Renal pelvis (tissue), 4 donors: ENCODE results near the gene KLF7. TPM values are rescaled to one million over a fixed set of nuclear protein-coding genes. Genes with fewer than 3 reads are reported as not detected.

ENCODE experiments used
- DNase-seq: peaks from one replicate; pipeline ENCODE4 v3.0.0-alpha.2; 2013
- polyA plus RNA-seq, 3 donors: library from polyadenylated mRNA; unstranded; fragments of 120-200 nt; gene quantifications; one replicate each; pipeline ENCODE4 v1.2.1, GENCODE V29; 2013; ENCODE audit not compliant: insufficient read length in 3 of 3

KLF7 gene
- polyA plus RNA-seq, 3 donors: 18.3 to 23.7 (median 22.4) TPM

GRCh38 chr2:207101984-207102383 is 63.8 kb downstream of the KLF7 start:
- no peak for DNase-seq

- no peak for DNase-seq
These were observed 68.5 kb downstream of the KLF7 start for GRCh38 chr2:207097278-207097677.

GRCh38 chr2:207095963-207096362 is 69.8 kb downstream of the KLF7 start:
- no peak for DNase-seq

- no peak for DNase-seq
These were observed 72.5 kb downstream of the KLF7 start for GRCh38 chr2:207093234-207093633.

GRCh38 chr2:207092818-207093217 is 72.9 kb downstream of the KLF7 start:
- no peak for DNase-seq

- no peak for DNase-seq
These were observed 73.8 kb downstream of the KLF7 start for GRCh38 chr2:207091928-207092327.

- no peak for DNase-seq
These were observed 74.6 kb downstream of the KLF7 start for GRCh38 chr2:207091176-207091575.

GRCh38 chr2:207090389-207090788 is 75.4 kb downstream of the KLF7 start:
- DNase-seq: no peak

- no peak for DNase-seq
These were observed 76.9 kb downstream of the KLF7 start for GRCh38 chr2:207088839-207089238.

GRCh38 chr2:207088276-207088675 is 77.5 kb downstream of the KLF7 start:
- no peak for DNase-seq

- DNase-seq: no peak
These were observed 78.5 kb downstream of the KLF7 start for GRCh38 chr2:207087046-207087902.

GRCh38 chr2:207086136-207086535 is 79.6 kb downstream of the KLF7 start:
- DNase-seq: no peak

- DNase-seq: no peak
These were observed 80.6 kb downstream of the KLF7 start for GRCh38 chr2:207085110-207085509.

GRCh38 chr2:207083361-207084110 is 82.2 kb downstream of the KLF7 start:
- DNase-seq: no peak

- DNase-seq: no peak
These were observed 83.1 kb downstream of the KLF7 start for GRCh38 chr2:207082619-207083018.

GRCh38 chr2:207078186-207078798 is 87.5 kb downstream of the KLF7 start:
- no peak for DNase-seq

GRCh38 chr2:207077266-207077665 is 88.5 kb downstream of the KLF7 start:
- no peak for DNase-seq

GRCh38 chr2:207075456-207075855 is 90.3 kb downstream of the KLF7 start:
- no peak for DNase-seq

GRCh38 chr2:207073801-207074678 is 91.7 kb downstream of the KLF7 start:
- peak; percentile 33 for DNase-seq

GRCh38 chr2:207073412-207073800 is 92.3 kb downstream of the KLF7 start:
- no peak for DNase-seq

- DNase-seq: no peak
These were observed 93.2 kb downstream of the KLF7 start for GRCh38 chr2:207072571-207072970.

- no peak for DNase-seq
These were observed 93.9 kb downstream of the KLF7 start for GRCh38 chr2:207071820-207072219.
